KMS-11 (cell line): ENCODE data around the gene PLN.

Experiments
- H2AFZ ChIP-seq: fragments of 200-600 bp; sonication (generic); 2 replicates; pipeline ENCODE4 v1.6.1; 2016; ENCODE audit warnings: antibody characterized with exemption, mixed run types, low read depth
- H3K27ac ChIP-seq: fragments of 200-600 bp; sonication (generic); 2 replicates; pipeline ENCODE4 v1.6.1; 2016; ENCODE audit warnings: mild to moderate bottlenecking, mixed run types
- H3K27me3 ChIP-seq: fragments of 200-600 bp; sonication (generic); 2 replicates; pipeline ENCODE4 v1.6.1; 2017; ENCODE audit warnings: mild to moderate bottlenecking, low read depth, mixed run types, moderate library complexity; ENCODE audit not compliant: insufficient read depth
- H3K36me3 ChIP-seq: fragments of 200-600 bp; sonication (generic); 2 replicates; pipeline ENCODE4 v1.6.1; 2017; ENCODE audit warnings: mild to moderate bottlenecking, mixed run types; ENCODE audit not compliant: insufficient read depth
- H3K4me1 ChIP-seq: fragments of 200-600 bp; sonication (generic); 2 replicates; pipeline ENCODE4 v1.6.1; 2016; ENCODE audit warnings: mild to moderate bottlenecking, low read depth, mixed run types; ENCODE audit not compliant: poor library complexity, severe bottlenecking
- H3K4me2 ChIP-seq: fragments of 200-600 bp; sonication (generic); 2 replicates; pipeline ENCODE4 v1.7.0; 2016; ENCODE audit warnings: mild to moderate bottlenecking, mixed run types
- H3K4me3 ChIP-seq: fragments of 200-600 bp; sonication (generic); IDR thresholded peaks from 2 replicates; pipeline ENCODE4 v1.6.1; 2017; ENCODE audit warnings: low read depth, low read length, mixed read lengths; ENCODE audit not compliant: insufficient read depth
- H3K79me2 ChIP-seq: fragments of 200-600 bp; sonication (generic); 2 replicates; pipeline ENCODE4 v1.6.1; 2016; ENCODE audit warnings: low read depth, mixed run types; ENCODE audit not compliant: insufficient read depth
- H3K9ac ChIP-seq: fragments of 200-600 bp; sonication (generic); 2 replicates; pipeline ENCODE4 v1.6.1; 2016; ENCODE audit warnings: mild to moderate bottlenecking, mixed run types
- H4K20me1 ChIP-seq: fragments of 200-600 bp; sonication (generic); 2 replicates; pipeline ENCODE4 v1.6.1; 2016; ENCODE audit warnings: mild to moderate bottlenecking, mixed run types; ENCODE audit not compliant: insufficient read depth
- TF ChIP-seq, protein P1 (sequence below): fragments of 200-600 bp; sonication (generic); conservative IDR thresholded peaks from 2 replicates; pipeline ENCODE4 v1.6.1; 2017; ENCODE audit warnings: low read depth, mild to moderate bottlenecking, antibody characterized with exemption, low read length, moderate library complexity, mixed read lengths

The PLN gene

DNA sequence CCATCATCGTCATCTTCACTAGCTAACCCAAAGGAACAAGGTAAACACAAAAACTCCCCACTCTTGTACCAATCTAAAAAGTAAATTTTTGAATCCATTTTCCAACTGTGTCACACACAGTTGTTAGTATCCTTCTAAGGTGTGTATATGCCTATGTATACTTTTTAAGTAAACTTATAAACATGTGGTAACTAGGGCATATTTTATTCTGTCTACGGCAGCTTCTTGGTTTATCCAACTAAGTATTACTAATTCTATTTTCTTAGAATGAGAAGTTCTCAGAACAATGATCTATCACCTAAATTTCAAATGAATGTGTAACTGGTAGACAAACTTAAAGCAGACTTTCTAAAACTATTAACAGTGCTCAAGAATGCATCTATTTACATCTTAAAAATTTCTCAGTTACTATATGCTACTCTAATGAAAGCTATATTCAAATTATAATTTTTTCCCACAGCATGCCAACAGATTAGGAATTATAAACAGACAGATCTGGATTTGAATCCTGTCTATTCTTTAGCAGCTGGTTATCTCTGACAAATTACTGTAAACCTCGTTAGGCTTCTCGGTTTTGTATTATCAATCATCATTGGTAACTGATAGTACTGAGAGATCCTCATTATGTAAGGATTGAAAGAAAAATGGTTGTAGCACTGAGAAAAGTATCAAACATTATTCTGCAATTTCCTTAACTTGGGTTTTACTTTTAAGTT lies 1.8 kb upstream of the PLN start:
- no peaks in the 10 kb centered on the region for H3K4me1 ChIP-seq
- H2AFZ ChIP-seq: no peak overlapping the region
- no peaks in the 10 kb centered on the region for H3K36me3 ChIP-seq
- H4K20me1 ChIP-seq: no peaks in the 10 kb centered on the region
- no peak overlapping the region for H3K27ac ChIP-seq
- H3K4me2 ChIP-seq: no peak overlapping the region
- H3K4me3 ChIP-seq: no peak overlapping the region
- H3K79me2 ChIP-seq: no peaks in the 10 kb centered on the region
- TF ChIP-seq, protein P1, sequence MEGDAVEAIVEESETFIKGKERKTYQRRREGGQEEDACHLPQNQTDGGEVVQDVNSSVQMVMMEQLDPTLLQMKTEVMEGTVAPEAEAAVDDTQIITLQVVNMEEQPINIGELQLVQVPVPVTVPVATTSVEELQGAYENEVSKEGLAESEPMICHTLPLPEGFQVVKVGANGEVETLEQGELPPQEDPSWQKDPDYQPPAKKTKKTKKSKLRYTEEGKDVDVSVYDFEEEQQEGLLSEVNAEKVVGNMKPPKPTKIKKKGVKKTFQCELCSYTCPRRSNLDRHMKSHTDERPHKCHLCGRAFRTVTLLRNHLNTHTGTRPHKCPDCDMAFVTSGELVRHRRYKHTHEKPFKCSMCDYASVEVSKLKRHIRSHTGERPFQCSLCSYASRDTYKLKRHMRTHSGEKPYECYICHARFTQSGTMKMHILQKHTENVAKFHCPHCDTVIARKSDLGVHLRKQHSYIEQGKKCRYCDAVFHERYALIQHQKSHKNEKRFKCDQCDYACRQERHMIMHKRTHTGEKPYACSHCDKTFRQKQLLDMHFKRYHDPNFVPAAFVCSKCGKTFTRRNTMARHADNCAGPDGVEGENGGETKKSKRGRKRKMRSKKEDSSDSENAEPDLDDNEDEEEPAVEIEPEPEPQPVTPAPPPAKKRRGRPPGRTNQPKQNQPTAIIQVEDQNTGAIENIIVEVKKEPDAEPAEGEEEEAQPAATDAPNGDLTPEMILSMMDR: no peak
- no peak overlapping the region for H3K9ac ChIP-seq
- no peaks in the 10 kb centered on the region for H3K27me3 ChIP-seq

DNA sequence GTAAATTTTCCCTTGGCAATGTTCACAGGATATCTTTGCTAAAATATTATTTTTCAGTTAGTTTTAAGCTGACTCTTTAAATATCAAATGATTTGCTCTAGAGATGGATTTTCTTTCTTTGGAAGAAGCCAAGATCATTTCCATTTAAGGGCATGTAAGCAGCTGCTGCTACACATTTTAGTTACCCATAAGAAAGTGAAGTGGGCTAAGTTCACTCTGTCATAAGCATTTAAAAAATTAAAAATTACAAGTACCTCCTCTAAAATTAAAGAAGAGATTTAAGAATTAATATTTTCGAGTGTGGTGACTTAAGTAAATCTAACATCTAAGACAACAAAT lies 1.2 kb upstream of the PLN start:
- Histone ChIP-seq H3K27ac (no peak overlapping the region), H3K36me3 (no peaks in the 10 kb centered on the region), H3K79me2 (no peaks in the 10 kb centered on the region), H3K27me3 (no peaks in the 10 kb centered on the region), H3K4me1 (no peaks in the 10 kb centered on the region), H4K20me1 (no peaks in the 10 kb centered on the region), H3K9ac (no peak overlapping the region), H3K4me3 (no peak overlapping the region), H3K4me2 (no peak overlapping the region), H2AFZ (no peak overlapping the region)
- TF ChIP-seq, protein P1: no peak

DNA sequence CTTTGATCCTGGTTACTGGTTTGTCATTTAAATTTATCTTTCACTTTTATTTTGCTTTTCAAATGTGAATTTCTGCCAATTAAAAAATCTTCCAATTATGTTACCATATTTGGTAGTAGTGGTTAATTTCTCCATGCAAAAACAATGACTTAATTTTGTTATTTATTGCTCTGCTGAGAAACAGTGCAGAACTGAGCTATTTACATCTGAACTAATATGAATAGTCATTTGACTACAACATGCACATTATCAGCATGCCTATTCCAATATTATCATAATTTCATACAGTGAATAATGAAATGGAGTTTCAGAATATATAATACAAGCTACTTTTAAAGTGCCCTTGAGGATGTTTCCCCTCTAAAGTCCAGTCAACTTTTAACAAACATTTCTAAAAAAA lies 517 bp downstream of the PLN start:
- H3K27me3 ChIP-seq: no peaks in the 10 kb centered on the region
- H3K4me1 ChIP-seq: no peaks in the 10 kb centered on the region
- H3K36me3 ChIP-seq: no peaks in the 10 kb centered on the region
- TF ChIP-seq, protein P1: no peak
- no peak overlapping the region for H2AFZ ChIP-seq
- H3K27ac ChIP-seq: no peak overlapping the region
- H3K4me2 ChIP-seq: no peak overlapping the region
- no peaks in the 10 kb centered on the region for H4K20me1 ChIP-seq
- H3K4me3 ChIP-seq: no peak overlapping the region
- no peak overlapping the region for H3K9ac ChIP-seq
- no peaks in the 10 kb centered on the region for H3K79me2 ChIP-seq

DNA sequence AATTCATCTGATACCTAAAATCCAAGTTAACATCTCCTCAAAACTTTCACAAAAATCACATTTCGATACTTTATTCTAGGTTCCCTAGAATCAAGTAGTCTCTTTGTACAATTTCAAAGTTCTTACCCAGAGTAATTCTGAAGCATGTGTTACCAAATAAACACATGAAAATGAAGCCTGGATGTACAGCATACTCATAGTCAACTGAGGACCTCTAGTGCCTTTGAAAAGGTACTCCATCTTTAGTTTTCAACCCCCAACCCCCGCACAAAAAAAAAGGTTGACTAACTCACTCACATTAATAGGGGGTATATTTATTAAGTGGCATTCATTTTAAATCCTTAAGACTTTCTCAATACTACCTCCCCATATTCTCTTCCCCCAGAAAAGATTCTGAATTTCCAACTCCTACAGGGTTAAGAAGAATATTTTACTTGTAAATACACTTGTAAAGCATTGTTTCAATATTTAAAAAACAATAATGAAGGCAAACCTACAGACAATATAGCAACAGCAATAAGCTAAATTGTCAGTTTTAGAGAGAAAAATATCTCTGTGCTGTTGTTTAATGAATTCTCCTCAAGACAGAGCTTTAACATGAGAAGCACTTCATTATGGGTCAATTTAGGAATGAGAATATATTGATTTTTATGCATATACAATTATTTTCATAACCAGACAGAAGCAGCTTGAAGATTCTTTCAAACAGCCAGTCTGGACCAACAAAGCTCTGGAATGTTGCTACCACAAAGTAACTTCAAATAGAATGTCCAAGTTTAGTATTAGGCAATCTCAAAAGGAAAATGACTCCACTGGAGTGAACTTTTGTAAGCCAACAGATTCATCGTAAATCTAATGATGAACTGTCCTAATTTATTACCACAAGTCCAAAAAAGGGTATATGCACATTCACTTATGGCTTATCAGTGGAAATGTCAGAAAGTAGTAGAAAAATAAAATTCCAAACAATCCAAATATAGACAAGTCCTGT lies 3.3 kb downstream of the PLN start:
- TF ChIP-seq, protein P1: peak; percentile 42
- H3K27me3 ChIP-seq: no peaks in the 10 kb centered on the region
- no peak overlapping the region for H3K4me3 ChIP-seq
- H3K9ac ChIP-seq: no peak overlapping the region
- H3K4me2 ChIP-seq: no peak overlapping the region
- no peaks in the 10 kb centered on the region for H3K4me1 ChIP-seq
- H4K20me1 ChIP-seq: no peaks in the 10 kb centered on the region
- H2AFZ ChIP-seq: no peak overlapping the region
- no peaks in the 10 kb centered on the region for H3K79me2 ChIP-seq
- no peaks in the 10 kb centered on the region for H3K36me3 ChIP-seq
- no peak overlapping the region for H3K27ac ChIP-seq
